Activated naive CD8-positive, alpha-beta T cell treated with anti-CD3 and anti-CD28 coated beads, Interleukin-2, amount 50 U/mL, for 24 hours (primary cell): ENCODE results near the gene CDH13.

Experiments used
- ATAC-seq: fragments of 150-1000 bp; cut with Tn5 transposase; one replicate; pipeline ENCODE4 v1.10.0; 2021
- DNase-seq: peaks from one replicate; pipeline ENCODE4 v3.0.0; 2021
- H3K27ac Mint-ChIP-seq: one replicate; pipeline ENCODE4 v1.8.0; 2021; ENCODE audit warnings: mild to moderate bottlenecking, mixed read lengths
- H3K27me3 Mint-ChIP-seq: one replicate; pipeline ENCODE4 v1.8.0; 2021; ENCODE audit warnings: mixed read lengths
- H3K36me3 Mint-ChIP-seq: one replicate; pipeline ENCODE4 v1.8.0; 2021; ENCODE audit warnings: low read depth, mixed read lengths
- H3K4me1 Mint-ChIP-seq: one replicate; pipeline ENCODE4 v1.8.0; 2021; ENCODE audit warnings: mixed read lengths
- H3K4me3 Mint-ChIP-seq: one replicate; pipeline ENCODE4 v1.8.0; 2021; ENCODE audit warnings: mild to moderate bottlenecking, moderate library complexity, mixed read lengths
- H3K9me3 Mint-ChIP-seq: one replicate; pipeline ENCODE4 v1.8.0; 2021; ENCODE audit warnings: mixed read lengths

Gene CDH13

GRCh38 chr16:83054283-83054682, 427.5 kb downstream of the CDH13 start:
- Mint-ChIP-seq H3K27me3 (no peaks in the 10 kb centered on the region), H3K4me1 (no peaks in the 10 kb centered on the region), H3K4me3 (no peak overlapping the region), H3K27ac (no peak overlapping the region), H3K9me3 (peaks cover 6% of the 10 kb centered on the region), H3K36me3 (no peaks in the 10 kb centered on the region)
- DNase-seq (no peak), ATAC-seq (no peak)

- Mint-ChIP-seq H3K36me3 (no peaks in the 10 kb centered on the region), H3K9me3 (peaks cover under 1% of the 10 kb centered on the region), H3K4me1 (no peaks in the 10 kb centered on the region), H3K27me3 (no peaks in the 10 kb centered on the region), H3K27ac (no peak overlapping the region), H3K4me3 (no peak overlapping the region)
- ATAC-seq (no peak), DNase-seq (no peak)
Measured at GRCh38 chr16:83058376-83058775, 431.6 kb downstream of the CDH13 start.

- H3K9me3 Mint-ChIP-seq, result peaks cover 6% of the 10 kb centered on the region
- H3K36me3 Mint-ChIP-seq, result no peaks in the 10 kb centered on the region
- H3K27me3 Mint-ChIP-seq, result no peaks in the 10 kb centered on the region
- no peak overlapping the region for H3K27ac Mint-ChIP-seq
- DNase-seq (no peak), ATAC-seq (no peak)
- no peaks in the 10 kb centered on the region for H3K4me1 Mint-ChIP-seq
- H3K4me3 Mint-ChIP-seq, result no peak overlapping the region
Measured at GRCh38 chr16:83059237-83059636, 432.5 kb downstream of the CDH13 start.

GRCh38 chr16:83066011-83066410, 439.2 kb downstream of the CDH13 start:
- no peak for ATAC-seq
- H3K36me3 Mint-ChIP-seq, result no peaks in the 10 kb centered on the region
- H3K4me3 Mint-ChIP-seq, result no peak overlapping the region
- H3K27ac Mint-ChIP-seq, result no peak overlapping the region
- no peaks in the 10 kb centered on the region for H3K4me1 Mint-ChIP-seq
- DNase-seq, result no peak
- H3K27me3 Mint-ChIP-seq, result no peaks in the 10 kb centered on the region
- H3K9me3 Mint-ChIP-seq, result peaks cover 19% of the 10 kb centered on the region

- Mint-ChIP-seq H3K27me3 (no peaks in the 10 kb centered on the region), H3K4me1 (no peaks in the 10 kb centered on the region), H3K27ac (no peak overlapping the region), H3K4me3 (no peak overlapping the region), H3K9me3 (peaks cover 19% of the 10 kb centered on the region), H3K36me3 (no peaks in the 10 kb centered on the region)
- ATAC-seq, result no peak
- no peak for DNase-seq
Measured at GRCh38 chr16:83066881-83067280, 440.1 kb downstream of the CDH13 start.

GRCh38 chr16:83068686-83069085, 441.9 kb downstream of the CDH13 start:
- no peak for DNase-seq
- no peaks in the 10 kb centered on the region for H3K27me3 Mint-ChIP-seq
- H3K4me3 Mint-ChIP-seq, result no peak overlapping the region
- H3K36me3 Mint-ChIP-seq, result no peaks in the 10 kb centered on the region
- ATAC-seq, result no peak
- no peak overlapping the region for H3K27ac Mint-ChIP-seq
- H3K9me3 Mint-ChIP-seq, result peaks cover 15% of the 10 kb centered on the region
- H3K4me1 Mint-ChIP-seq, result no peaks in the 10 kb centered on the region

GRCh38 chr16:83070416-83071209, 443.8 kb downstream of the CDH13 start:
- H3K9me3 Mint-ChIP-seq, result peaks cover 11% of the 10 kb centered on the region
- H3K36me3 Mint-ChIP-seq, result no peaks in the 10 kb centered on the region
- ATAC-seq (no peak), DNase-seq (no peak)
- H3K27ac Mint-ChIP-seq, result no peak overlapping the region
- H3K4me3 Mint-ChIP-seq, result no peak overlapping the region
- no peaks in the 10 kb centered on the region for H3K4me1 Mint-ChIP-seq
- H3K27me3 Mint-ChIP-seq, result no peaks in the 10 kb centered on the region

- H3K4me1 Mint-ChIP-seq, result no peaks in the 10 kb centered on the region
- no peaks in the 10 kb centered on the region for H3K36me3 Mint-ChIP-seq
- no peak for DNase-seq
- H3K4me3 Mint-ChIP-seq, result no peak overlapping the region
- no peak for ATAC-seq
- H3K27ac Mint-ChIP-seq, result no peak overlapping the region
- no peaks in the 10 kb centered on the region for H3K27me3 Mint-ChIP-seq
- H3K9me3 Mint-ChIP-seq, result peaks cover 4% of the 10 kb centered on the region
Measured at GRCh38 chr16:83075956-83076355, 449.2 kb downstream of the CDH13 start.

- no peaks in the 10 kb centered on the region for H3K27me3 Mint-ChIP-seq
- H3K36me3 Mint-ChIP-seq, result no peaks in the 10 kb centered on the region
- H3K27ac Mint-ChIP-seq, result no peak overlapping the region
- H3K4me1 Mint-ChIP-seq, result no peaks in the 10 kb centered on the region
- H3K4me3 Mint-ChIP-seq, result no peak overlapping the region
- DNase-seq (no peak), ATAC-seq (no peak)
- no peaks in the 10 kb centered on the region for H3K9me3 Mint-ChIP-seq
Measured at GRCh38 chr16:83083361-83083760, 456.6 kb downstream of the CDH13 start.

- ATAC-seq (no peak), DNase-seq (no peak)
- no peaks in the 10 kb centered on the region for H3K27me3 Mint-ChIP-seq
- no peaks in the 10 kb centered on the region for H3K4me1 Mint-ChIP-seq
- no peak overlapping the region for H3K4me3 Mint-ChIP-seq
- H3K9me3 Mint-ChIP-seq, result no peaks in the 10 kb centered on the region
- no peak overlapping the region for H3K27ac Mint-ChIP-seq
- H3K36me3 Mint-ChIP-seq, result no peaks in the 10 kb centered on the region
Measured at GRCh38 chr16:83085660-83086059, 458.9 kb downstream of the CDH13 start.

- Mint-ChIP-seq H3K9me3 (peaks cover 18% of the 10 kb centered on the region), H3K4me1 (no peaks in the 10 kb centered on the region), H3K27ac (no peak overlapping the region), H3K27me3 (no peaks in the 10 kb centered on the region), H3K36me3 (no peaks in the 10 kb centered on the region), H3K4me3 (no peak overlapping the region)
- no peak for ATAC-seq
- DNase-seq, result no peak
Measured at GRCh38 chr16:83095941-83096692, 469.3 kb downstream of the CDH13 start.

- Mint-ChIP-seq H3K36me3 (peaks cover 2% of the 10 kb centered on the region), H3K27me3 (peaks cover 2% of the 10 kb centered on the region), H3K4me1 (no peaks in the 10 kb centered on the region), H3K27ac (no peak overlapping the region), H3K4me3 (no peak overlapping the region), H3K9me3 (peaks cover 21% of the 10 kb centered on the region)
- DNase-seq (no peak), ATAC-seq (no peak)
Measured at GRCh38 chr16:83098536-83098935, 471.8 kb downstream of the CDH13 start.

GRCh38 chr16:83100679-83101078, 473.9 kb downstream of the CDH13 start:
- H3K9me3 Mint-ChIP-seq, result peaks cover 18% of the 10 kb centered on the region
- peak; percentile 33 for ATAC-seq
- no peak overlapping the region for H3K4me3 Mint-ChIP-seq
- H3K27ac Mint-ChIP-seq, result no peak overlapping the region
- no peaks in the 10 kb centered on the region for H3K4me1 Mint-ChIP-seq
- H3K36me3 Mint-ChIP-seq, result peaks cover 2% of the 10 kb centered on the region
- DNase-seq, result no peak
- peaks cover 4% of the 10 kb centered on the region for H3K27me3 Mint-ChIP-seq

- Mint-ChIP-seq H3K4me1 (no peaks in the 10 kb centered on the region), H3K27me3 (peaks cover 4% of the 10 kb centered on the region), H3K4me3 (no peak overlapping the region), H3K36me3 (peaks cover 2% of the 10 kb centered on the region), H3K27ac (no peak overlapping the region), H3K9me3 (peaks cover 18% of the 10 kb centered on the region)
- DNase-seq (no peak), ATAC-seq (no peak)
Measured at GRCh38 chr16:83102336-83102735, 475.6 kb downstream of the CDH13 start.
